Liver (tissue), 9 donors: ENCODE measurements around the gene SLAIN2. TPM values are rescaled to one million over a fixed set of nuclear protein-coding genes. Genes with fewer than 3 reads are reported as not detected.

Experiments
- DNase-seq: peaks from one replicate; pipeline ENCODE4 v3.0.0-alpha.2; 2017; ENCODE audit warnings: low spot score
- H3K27ac ChIP-seq, 2 donors: one replicate each; pipeline ENCODE4 v1.7.0; 2013; ENCODE audit warnings: inconsistent platforms in 2 of 2, low read length in 2 of 2, control low read depth in 1 of 2, low read depth in 1 of 2, mild to moderate bottlenecking in 1 of 2
- H3K27me3 ChIP-seq, 4 donors: one replicate each; pipeline versions ENCODE4 v1.6.1 to v1.7.0; 2013; ENCODE audit warnings: low read length in 3 of 4, inconsistent platforms in 1 of 4, mild to moderate bottlenecking in 1 of 4, moderate library complexity in 1 of 4; ENCODE audit not compliant: control insufficient read depth in 4 of 4, insufficient read depth in 4 of 4
- H3K36me3 ChIP-seq, 4 donors: one replicate each; pipeline versions ENCODE4 v1.6.1 to v1.7.0; 2013; ENCODE audit warnings: low read length in 3 of 4, mild to moderate bottlenecking in 3 of 4, low read depth in 1 of 4, moderate library complexity in 1 of 4; ENCODE audit not compliant: control insufficient read depth in 4 of 4, insufficient read depth in 3 of 4
- H3K4me1 ChIP-seq, 4 donors: one replicate each; pipeline versions ENCODE4 v1.6.1 to v1.7.0; 2013; ENCODE audit warnings: low read length in 3 of 4, mild to moderate bottlenecking in 3 of 4, moderate library complexity in 1 of 4; ENCODE audit not compliant: control insufficient read depth in 4 of 4, insufficient read depth in 4 of 4
- H3K4me3 ChIP-seq, 3 donors: one replicate each; pipeline versions ENCODE4 v1.6.1 to v1.7.0; 2013; ENCODE audit warnings: low read length in 3 of 3, control low read depth in 1 of 3, low read depth in 1 of 3, mild to moderate bottlenecking in 1 of 3
- H3K9ac ChIP-seq, 2 donors: one replicate each; pipeline ENCODE4 v1.7.0; 2013; ENCODE audit warnings: low read length in 2 of 2, mild to moderate bottlenecking in 2 of 2, moderate library complexity in 2 of 2, control low read depth in 1 of 2, low read depth in 1 of 2
- H3K9me3 ChIP-seq, 4 donors: one replicate each; pipeline versions ENCODE4 v1.6.1 to v1.7.0; 2013; ENCODE audit warnings: low read length in 3 of 4; ENCODE audit not compliant: control insufficient read depth in 4 of 4
- EGR1 ChIP-seq, 2 donors: IDR thresholded peaks; 2 replicates each; pipeline ENCODE4 v1.6.1; 2016 to 2018; ENCODE audit warnings: antibody characterized with exemption in 2 of 2, low read depth in 2 of 2
- FOXA1 ChIP-seq: IDR thresholded peaks from 2 replicates; pipeline ENCODE4 v1.6.1; 2016; ENCODE audit warnings: antibody characterized with exemption
- FOXA2 ChIP-seq: IDR thresholded peaks from 2 replicates; pipeline ENCODE4 v1.6.1; 2016; ENCODE audit warnings: antibody characterized with exemption
- GABPA ChIP-seq, 2 donors: IDR thresholded peaks in 1 of 2; conservative IDR thresholded peaks in 1 of 2; 2 replicates each; pipeline ENCODE4 v1.6.1; 2016; ENCODE audit warnings: antibody characterized with exemption in 2 of 2, mild to moderate bottlenecking in 1 of 2, moderate library complexity in 1 of 2
- HNF4A ChIP-seq, 2 donors: conservative IDR thresholded peaks; 2 replicates each; pipeline ENCODE4 v1.6.1; 2016; ENCODE audit warnings: antibody characterized with exemption in 2 of 2, mild to moderate bottlenecking in 2 of 2
- HNF4G ChIP-seq: IDR thresholded peaks from 2 replicates; pipeline ENCODE4 v1.6.1; 2016; ENCODE audit warnings: antibody characterized with exemption
- JUND ChIP-seq, 2 donors: IDR thresholded peaks; 2 replicates each; pipeline ENCODE4 v1.6.1; 2016; ENCODE audit warnings: antibody characterized with exemption in 2 of 2
- NR2F2 ChIP-seq: IDR thresholded peaks from 2 replicates; pipeline ENCODE4 v1.6.1; 2016; ENCODE audit warnings: antibody characterized with exemption
- RAD21 ChIP-seq, 2 donors: IDR thresholded peaks; 2 replicates each; pipeline ENCODE4 v1.6.1; 2016; ENCODE audit warnings: antibody characterized with exemption in 2 of 2, mild to moderate bottlenecking in 2 of 2
- RXRA ChIP-seq, 2 donors: IDR thresholded peaks; 2 replicates each; pipeline ENCODE4 v1.6.1; 2017 to 2018; ENCODE audit warnings: antibody characterized with exemption in 2 of 2, mild to moderate bottlenecking in 1 of 2
- SP1 ChIP-seq: IDR thresholded peaks from 2 replicates; pipeline ENCODE4 v1.6.1; 2018; ENCODE audit warnings: antibody characterized with exemption, mild to moderate bottlenecking
- TAF1 ChIP-seq: conservative IDR thresholded peaks from 2 replicates; pipeline ENCODE4 v1.6.1; 2016; ENCODE audit warnings: antibody characterized with exemption, mild to moderate bottlenecking
- YY1 ChIP-seq: IDR thresholded peaks from 2 replicates; pipeline ENCODE4 v1.6.1; 2016; ENCODE audit warnings: antibody characterized with exemption, mild to moderate bottlenecking
- WGBS: extraction: QIAGEN DNeasy Blood & Tissue Kit; methylation state at CpG from one replicate; pipeline ENCODE4 v1.1.7; 2013; 5-methylcytosine and 5-hydroxymethylcytosine counted together
- polyA plus RNA-seq, 2 donors: library from polyadenylated mRNA; stranded (reverse) in 1 of 2; unstranded in 1 of 2; fragments of 200-250 nt in 1 of 2; fragments of >200 nt in 1 of 2; fragmentation: Nextera tagmentation in 1 of 2; extraction: Ambion mirVana in 1 of 2; gene quantifications; one replicate each; pipeline versions ENCODE4 v1.2.1 to v1.2.3, GENCODE V29; 2013 to 2015
- total RNA-seq, 2 donors: library from RNA; depleted of rRNA; stranded (reverse); fragments of >200 nt; gene quantifications; one replicate each; pipeline ENCODE4 v1.2.3, GENCODE V29; 2014
- TF ChIP-seq, protein P1 (sequence below): IDR thresholded peaks from 2 replicates; pipeline ENCODE4 v1.6.1; 2016; ENCODE audit warnings: antibody characterized with exemption
- TF ChIP-seq, protein P2 (sequence below): fragments of 150-350 bp; IDR thresholded peaks from 2 replicates; pipeline ENCODE4 v1.5.1; 2017; ENCODE audit warnings: improper control_type of control experiment, low read depth, low read length; ENCODE audit not compliant: missing input control
- TF ChIP-seq, protein P3 (sequence below): IDR thresholded peaks from 2 replicates; pipeline ENCODE4 v1.6.1; 2016; ENCODE audit warnings: antibody characterized with exemption
- TF ChIP-seq, protein P4 (sequence below): IDR thresholded peaks from 2 replicates; pipeline ENCODE4 v1.6.1; 2016; ENCODE audit warnings: antibody characterized with exemption
- TF ChIP-seq, protein P5 (sequence below): IDR thresholded peaks from 2 replicates; pipeline ENCODE4 v1.6.1; 2016; ENCODE audit warnings: antibody characterized with exemption, mild to moderate bottlenecking
- donor health status: healthy.
- donor health status: healthy.
- donor health status: healthy.
- donor health status: healthy.
- donor health status: healthy.

Gene SLAIN2
- total and polyA plus RNA-seq, 4 donors: 12.1 to 32.5 (median 16.6) TPM

DNA sequence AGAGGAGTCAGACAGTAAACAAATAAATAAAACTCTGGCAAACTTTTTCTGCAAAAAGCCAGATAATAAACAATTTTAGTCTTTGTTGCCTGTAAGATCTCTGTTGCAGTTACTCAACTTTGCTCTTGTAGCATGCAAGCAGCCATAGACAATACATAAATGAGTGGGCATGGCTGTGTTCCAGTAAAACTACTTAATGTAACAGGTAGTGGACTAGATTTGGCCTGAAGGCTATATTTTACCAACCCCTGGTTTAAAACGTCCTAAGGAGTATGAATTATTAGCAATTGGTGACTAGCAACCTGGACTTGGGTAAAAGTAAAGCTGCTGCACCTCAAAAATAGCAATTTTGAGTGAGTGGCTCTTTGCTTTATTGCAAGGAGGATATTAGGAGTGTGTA is 30.9 kb downstream of the SLAIN2 start:
- no peak for DNase-seq
- Histone ChIP-seq H3K36me3 (no peaks in the 10 kb centered on the region), H3K27ac (no peak overlapping the region), H3K9me3 (no peaks in the 10 kb centered on the region), H3K4me1 (peaks cover 2 to 22% (median 14%) of the 10 kb centered on the region in 4 donors), H3K9ac (no peak overlapping the region), H3K27me3 (no peaks in the 10 kb centered on the region), H3K4me3 (no peak overlapping the region)
- WGBS: 76% methylated on average over 1 of the region's 1 CpG
- TF ChIP-seq RAD21 (IDR thresholded peaks at IDR 0.05) (no peak), TAF1 (no peak), HNF4G (no peak)
- TF ChIP-seq, protein P1, sequence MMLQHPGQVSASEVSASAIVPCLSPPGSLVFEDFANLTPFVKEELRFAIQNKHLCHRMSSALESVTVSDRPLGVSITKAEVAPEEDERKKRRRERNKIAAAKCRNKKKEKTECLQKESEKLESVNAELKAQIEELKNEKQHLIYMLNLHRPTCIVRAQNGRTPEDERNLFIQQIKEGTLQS: no peak

DNA sequence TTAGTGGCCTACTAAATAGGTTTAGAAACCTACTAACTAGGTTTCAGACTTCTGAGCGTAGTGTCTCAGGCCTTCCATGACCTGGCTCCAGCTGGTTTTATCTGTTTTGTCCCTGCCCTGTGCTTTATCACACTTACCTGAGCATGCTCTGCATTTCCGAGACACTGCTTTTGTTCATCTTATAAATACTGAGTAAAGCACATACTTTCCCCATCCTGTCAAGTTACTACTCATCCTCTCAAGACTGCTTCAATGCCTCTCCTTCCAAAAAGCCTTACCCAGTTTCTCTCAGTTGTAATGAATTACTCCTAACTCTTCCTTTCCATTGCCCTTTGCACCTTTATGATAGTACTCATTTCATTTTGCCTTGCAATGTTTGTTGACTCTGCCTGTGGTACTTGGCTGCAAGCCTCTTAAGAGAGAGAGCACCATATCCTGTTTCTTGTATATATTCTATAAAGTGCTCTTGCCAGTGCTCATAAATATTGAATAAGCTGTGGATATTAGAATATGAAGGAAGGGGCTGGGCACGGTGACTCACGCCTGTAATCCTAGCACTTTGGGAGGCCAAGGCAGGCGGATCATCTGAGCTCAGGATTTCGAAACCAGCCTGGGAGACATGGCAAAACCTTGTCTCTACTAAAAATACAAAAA is 34.4 kb downstream of the SLAIN2 start:
- WGBS: 40% methylated on average over 6 of the region's 6 CpGs
- DNase-seq: no peak
- Histone ChIP-seq H3K4me1 (peaks cover 4 to 21% (median 11%) of the 10 kb centered on the region in 4 donors), H3K9ac (no peak overlapping the region), H3K27ac (peak overlapping the region; percentile 1 to 53), H3K9me3 (no peaks in the 10 kb centered on the region), H3K4me3 (peak overlapping the region in 2 of 3 donors; percentile 8 to 28), H3K27me3 (no peaks in the 10 kb centered on the region), H3K36me3 (peaks cover 0 to 6% (median 1%) of the 10 kb centered on the region in 4 donors)
- TF ChIP-seq, protein P2, sequence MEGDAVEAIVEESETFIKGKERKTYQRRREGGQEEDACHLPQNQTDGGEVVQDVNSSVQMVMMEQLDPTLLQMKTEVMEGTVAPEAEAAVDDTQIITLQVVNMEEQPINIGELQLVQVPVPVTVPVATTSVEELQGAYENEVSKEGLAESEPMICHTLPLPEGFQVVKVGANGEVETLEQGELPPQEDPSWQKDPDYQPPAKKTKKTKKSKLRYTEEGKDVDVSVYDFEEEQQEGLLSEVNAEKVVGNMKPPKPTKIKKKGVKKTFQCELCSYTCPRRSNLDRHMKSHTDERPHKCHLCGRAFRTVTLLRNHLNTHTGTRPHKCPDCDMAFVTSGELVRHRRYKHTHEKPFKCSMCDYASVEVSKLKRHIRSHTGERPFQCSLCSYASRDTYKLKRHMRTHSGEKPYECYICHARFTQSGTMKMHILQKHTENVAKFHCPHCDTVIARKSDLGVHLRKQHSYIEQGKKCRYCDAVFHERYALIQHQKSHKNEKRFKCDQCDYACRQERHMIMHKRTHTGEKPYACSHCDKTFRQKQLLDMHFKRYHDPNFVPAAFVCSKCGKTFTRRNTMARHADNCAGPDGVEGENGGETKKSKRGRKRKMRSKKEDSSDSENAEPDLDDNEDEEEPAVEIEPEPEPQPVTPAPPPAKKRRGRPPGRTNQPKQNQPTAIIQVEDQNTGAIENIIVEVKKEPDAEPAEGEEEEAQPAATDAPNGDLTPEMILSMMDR: no peak
- peak; percentile 46 for TF ChIP-seq FOXA1
- no peak for TF ChIP-seq TAF1
- peak; percentile 73 for TF ChIP-seq FOXA2
- TF ChIP-seq RAD21 (IDR thresholded peaks at IDR 0.05): peak in 1 of 2 donors; percentile 11
- TF ChIP-seq NR2F2: no peak
- TF ChIP-seq, protein P3, sequence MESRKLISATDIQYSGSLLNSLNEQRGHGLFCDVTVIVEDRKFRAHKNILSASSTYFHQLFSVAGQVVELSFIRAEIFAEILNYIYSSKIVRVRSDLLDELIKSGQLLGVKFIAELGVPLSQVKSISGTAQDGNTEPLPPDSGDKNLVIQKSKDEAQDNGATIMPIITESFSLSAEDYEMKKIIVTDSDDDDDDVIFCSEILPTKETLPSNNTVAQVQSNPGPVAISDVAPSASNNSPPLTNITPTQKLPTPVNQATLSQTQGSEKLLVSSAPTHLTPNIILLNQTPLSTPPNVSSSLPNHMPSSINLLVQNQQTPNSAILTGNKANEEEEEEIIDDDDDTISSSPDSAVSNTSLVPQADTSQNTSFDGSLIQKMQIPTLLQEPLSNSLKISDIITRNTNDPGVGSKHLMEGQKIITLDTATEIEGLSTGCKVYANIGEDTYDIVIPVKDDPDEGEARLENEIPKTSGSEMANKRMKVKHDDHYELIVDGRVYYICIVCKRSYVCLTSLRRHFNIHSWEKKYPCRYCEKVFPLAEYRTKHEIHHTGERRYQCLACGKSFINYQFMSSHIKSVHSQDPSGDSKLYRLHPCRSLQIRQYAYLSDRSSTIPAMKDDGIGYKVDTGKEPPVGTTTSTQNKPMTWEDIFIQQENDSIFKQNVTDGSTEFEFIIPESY: no peak
- peak; percentile 93 for TF ChIP-seq HNF4G
- TF ChIP-seq HNF4A (conservative IDR thresholded peaks at IDR 0.05): peak; percentile 89 to 97
- TF ChIP-seq GABPA (IDR thresholded peaks at IDR 0.05 in 1 of 2, conservative IDR thresholded peaks at IDR 0.05 in 1 of 2): peak in 1 of 2 donors; percentile 38
- TF ChIP-seq, protein P4, sequence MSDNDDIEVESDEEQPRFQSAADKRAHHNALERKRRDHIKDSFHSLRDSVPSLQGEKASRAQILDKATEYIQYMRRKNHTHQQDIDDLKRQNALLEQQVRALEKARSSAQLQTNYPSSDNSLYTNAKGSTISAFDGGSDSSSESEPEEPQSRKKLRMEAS: no peak
- peak; percentile 73 to 80 for TF ChIP-seq JUND (IDR thresholded peaks at IDR 0.05)
- TF ChIP-seq, protein P1: peak; percentile 34
- peak; percentile 53 for TF ChIP-seq YY1
- TF ChIP-seq, protein P5, sequence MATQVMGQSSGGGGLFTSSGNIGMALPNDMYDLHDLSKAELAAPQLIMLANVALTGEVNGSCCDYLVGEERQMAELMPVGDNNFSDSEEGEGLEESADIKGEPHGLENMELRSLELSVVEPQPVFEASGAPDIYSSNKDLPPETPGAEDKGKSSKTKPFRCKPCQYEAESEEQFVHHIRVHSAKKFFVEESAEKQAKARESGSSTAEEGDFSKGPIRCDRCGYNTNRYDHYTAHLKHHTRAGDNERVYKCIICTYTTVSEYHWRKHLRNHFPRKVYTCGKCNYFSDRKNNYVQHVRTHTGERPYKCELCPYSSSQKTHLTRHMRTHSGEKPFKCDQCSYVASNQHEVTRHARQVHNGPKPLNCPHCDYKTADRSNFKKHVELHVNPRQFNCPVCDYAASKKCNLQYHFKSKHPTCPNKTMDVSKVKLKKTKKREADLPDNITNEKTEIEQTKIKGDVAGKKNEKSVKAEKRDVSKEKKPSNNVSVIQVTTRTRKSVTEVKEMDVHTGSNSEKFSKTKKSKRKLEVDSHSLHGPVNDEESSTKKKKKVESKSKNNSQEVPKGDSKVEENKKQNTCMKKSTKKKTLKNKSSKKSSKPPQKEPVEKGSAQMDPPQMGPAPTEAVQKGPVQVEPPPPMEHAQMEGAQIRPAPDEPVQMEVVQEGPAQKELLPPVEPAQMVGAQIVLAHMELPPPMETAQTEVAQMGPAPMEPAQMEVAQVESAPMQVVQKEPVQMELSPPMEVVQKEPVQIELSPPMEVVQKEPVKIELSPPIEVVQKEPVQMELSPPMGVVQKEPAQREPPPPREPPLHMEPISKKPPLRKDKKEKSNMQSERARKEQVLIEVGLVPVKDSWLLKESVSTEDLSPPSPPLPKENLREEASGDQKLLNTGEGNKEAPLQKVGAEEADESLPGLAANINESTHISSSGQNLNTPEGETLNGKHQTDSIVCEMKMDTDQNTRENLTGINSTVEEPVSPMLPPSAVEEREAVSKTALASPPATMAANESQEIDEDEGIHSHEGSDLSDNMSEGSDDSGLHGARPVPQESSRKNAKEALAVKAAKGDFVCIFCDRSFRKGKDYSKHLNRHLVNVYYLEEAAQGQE: peak; percentile 36
- TF ChIP-seq RXRA (IDR thresholded peaks at IDR 0.05): peak; percentile 30 to 72
- TF ChIP-seq SP1: peak; percentile 93
- no peak for TF ChIP-seq EGR1 (IDR thresholded peaks at IDR 0.05; ENCODE audit: low read depth in 2 of 2)
